Activated CD8-positive, alpha-beta memory T cell treated with anti-CD3 and anti-CD28 coated beads, Interleukin-2, amount 50 U/mL, for 4 hours (primary cell): ENCODE data around the gene SEPTIN12.
A peak's percentile ranks its signal among the peaks of the same experiment; 100 is the strongest.

ENCODE experiments used
- DNase-seq: peaks from one replicate; pipeline ENCODE4 v3.0.0-alpha.2; 2020

SEPTIN12 gene

GRCh38 chr16:4783251-4783950, 4.7 kb downstream of the SEPTIN12 start:
- no peak for DNase-seq

GRCh38 chr16:4780235-4780634, 7.9 kb downstream of the SEPTIN12 start:
- no peak for DNase-seq

DNA sequence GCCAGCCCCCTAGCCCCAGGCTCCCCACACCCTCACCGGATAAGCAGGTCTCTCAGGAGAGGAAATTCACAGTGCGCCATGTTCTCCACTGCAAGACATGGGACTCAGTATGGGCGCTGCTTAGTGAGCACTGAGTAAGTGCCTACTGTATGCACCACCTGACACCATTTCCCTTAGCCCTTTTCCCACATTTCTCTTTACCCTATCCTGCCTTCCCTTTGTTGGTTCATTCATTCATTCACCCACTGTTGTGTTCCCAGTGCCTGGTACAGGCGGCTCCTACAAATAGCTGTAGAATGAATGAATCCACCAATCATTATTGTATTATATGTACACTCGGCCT, 10.1 kb downstream of the SEPTIN12 start:
- DNase-seq = no peak

DNA sequence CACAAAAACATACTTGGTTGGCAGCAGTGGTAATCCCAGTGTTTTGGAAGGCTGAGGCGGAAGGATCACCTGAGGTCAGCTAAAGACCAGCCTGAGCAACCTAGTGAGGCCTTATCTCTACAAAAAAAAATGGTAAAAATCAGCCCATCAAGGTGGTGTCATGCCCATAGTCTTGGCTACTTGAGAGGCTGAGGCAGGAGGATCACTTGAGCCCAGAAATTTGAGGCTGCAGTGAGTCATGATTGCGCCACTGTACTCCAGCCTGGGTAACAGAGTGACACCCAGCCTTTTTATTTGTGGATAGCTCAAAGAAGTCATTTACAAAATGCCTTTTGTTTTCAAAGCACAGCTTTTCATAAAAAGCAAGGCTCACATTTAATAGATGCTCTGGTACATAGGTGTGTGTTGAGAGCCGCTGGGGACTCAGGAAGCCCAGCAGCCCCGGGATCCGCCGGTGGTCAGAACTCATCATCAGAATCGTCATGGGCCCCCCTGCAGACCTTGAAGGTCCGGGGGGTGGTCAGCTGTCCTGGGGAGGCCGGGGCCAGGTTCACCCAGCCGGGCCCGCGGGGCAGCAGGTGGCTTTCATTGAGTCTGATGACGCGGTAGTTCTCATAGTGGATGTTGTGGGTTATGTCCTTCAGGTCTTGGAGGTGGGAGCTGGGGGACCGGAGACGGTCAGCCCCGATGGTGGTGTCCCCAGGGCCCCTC, 10.7 kb downstream of the SEPTIN12 start:
- DNase-seq = no peak

- DNase-seq = no peak
These were observed 11.9 kb downstream of the SEPTIN12 start for GRCh38 chr16:4776141-4776705.

- no peak for DNase-seq
These were observed 13.1 kb downstream of the SEPTIN12 start for GRCh38 chr16:4775005-4775404.

GRCh38 chr16:4772351-4772750, 15.8 kb downstream of the SEPTIN12 start:
- no peak for DNase-seq

GRCh38 chr16:4771646-4772045, 16.5 kb downstream of the SEPTIN12 start:
- no peak for DNase-seq

GRCh38 chr16:4769306-4769638, 18.9 kb downstream of the SEPTIN12 start:
- no peak for DNase-seq

GRCh38 chr16:4768549-4769305, 19.4 kb downstream of the SEPTIN12 start:
- peak; percentile 83 for DNase-seq

GRCh38 chr16:4767872-4768548, 20.1 kb downstream of the SEPTIN12 start:
- no peak for DNase-seq

- peak; percentile 99 for DNase-seq
These were observed 21.1 kb downstream of the SEPTIN12 start, which contains the start of gene ZNF500 for GRCh38 chr16:4766875-4767628. TSS of gene ZNF500 (minus strand) at chr16:4767162. CDS start at chr16:4765978, 1,184 bp downstream.

- no peak for DNase-seq
These were observed 22.4 kb downstream of the SEPTIN12 start for GRCh38 chr16:4765511-4766474.

DNA sequence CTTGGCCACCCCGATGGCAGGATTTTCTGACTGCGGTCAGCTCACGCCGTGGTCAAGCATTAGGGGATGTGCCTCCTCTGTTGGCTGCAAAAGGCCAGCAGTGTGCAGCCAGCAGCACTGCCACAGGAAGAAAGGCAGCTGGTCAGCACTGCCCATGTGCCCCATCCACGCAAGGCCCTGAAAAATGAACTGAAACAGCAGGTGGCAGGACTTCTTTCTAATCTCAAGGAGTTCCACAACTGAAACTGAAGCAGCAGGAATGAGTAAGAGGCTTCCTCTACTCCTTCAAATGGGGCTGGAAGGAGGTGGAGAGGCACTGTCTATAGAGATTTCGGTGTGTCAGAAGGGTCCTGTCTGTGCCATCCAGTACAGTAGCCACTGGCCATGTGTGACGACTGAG, 24.4 kb downstream of the SEPTIN12 start:
- DNase-seq = no peak

DNA sequence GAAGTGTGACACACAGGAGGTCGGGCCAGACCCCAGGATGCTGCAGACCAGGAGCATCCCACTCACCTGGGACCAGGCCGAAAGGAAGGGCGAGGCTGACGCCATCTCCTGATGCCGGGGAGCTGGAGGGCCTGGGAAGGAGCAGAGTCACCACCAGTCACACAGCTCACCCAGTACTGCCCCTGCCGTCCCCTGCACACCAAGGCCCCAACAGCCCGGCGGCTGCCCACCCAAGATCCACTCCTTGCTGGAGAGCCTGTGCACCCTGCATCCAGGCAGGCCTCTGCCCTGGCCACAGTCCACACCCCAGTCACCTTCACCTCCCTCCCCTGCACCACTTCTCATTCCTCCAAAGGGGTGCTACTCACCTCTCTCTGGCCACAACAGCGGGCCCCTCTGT, 25.9 kb downstream of the SEPTIN12 start:
- no peak for DNase-seq

- DNase-seq = no peak
These were observed 27.8 kb downstream of the SEPTIN12 start for GRCh38 chr16:4760221-4760910.

DNA sequence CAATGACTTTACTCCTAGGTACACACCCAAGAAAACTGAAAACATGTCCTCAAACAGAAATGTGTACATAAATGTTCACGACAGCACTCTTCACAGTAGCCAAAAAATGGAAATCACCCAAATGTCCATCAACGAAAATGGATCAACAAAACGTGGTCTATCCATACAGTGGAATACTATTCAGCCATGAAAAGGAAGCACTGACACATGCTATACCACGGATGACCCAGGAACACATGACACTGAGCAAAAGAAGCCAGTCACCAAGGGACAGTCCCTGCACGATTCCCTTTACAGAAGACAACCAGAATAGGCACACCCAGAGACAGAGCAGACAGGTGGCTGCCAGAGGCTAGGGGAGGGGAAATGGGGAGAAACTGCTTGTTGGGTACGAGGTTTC, 32.5 kb downstream of the SEPTIN12 start:
- no peak for DNase-seq

DNA sequence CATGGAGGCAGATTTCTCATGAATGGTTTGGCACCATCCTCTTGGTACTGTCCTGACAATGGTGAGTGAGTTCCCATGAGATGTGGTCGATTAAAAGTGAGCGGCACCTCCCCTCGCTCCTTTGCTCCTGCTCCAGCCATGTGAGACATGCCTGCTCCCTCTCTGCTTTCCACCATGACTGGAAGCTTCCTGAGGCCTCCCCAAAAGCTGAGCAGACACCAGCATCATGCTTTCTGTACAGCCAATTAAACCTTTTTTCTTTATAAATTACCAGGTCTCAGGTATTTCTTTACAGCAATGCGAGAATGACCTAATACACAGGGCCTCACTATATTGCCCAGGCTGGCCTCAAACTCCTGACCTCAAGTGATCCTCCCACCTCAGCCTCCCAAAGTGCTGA, 33.3 kb downstream of the SEPTIN12 start:
- no peak for DNase-seq

DNA sequence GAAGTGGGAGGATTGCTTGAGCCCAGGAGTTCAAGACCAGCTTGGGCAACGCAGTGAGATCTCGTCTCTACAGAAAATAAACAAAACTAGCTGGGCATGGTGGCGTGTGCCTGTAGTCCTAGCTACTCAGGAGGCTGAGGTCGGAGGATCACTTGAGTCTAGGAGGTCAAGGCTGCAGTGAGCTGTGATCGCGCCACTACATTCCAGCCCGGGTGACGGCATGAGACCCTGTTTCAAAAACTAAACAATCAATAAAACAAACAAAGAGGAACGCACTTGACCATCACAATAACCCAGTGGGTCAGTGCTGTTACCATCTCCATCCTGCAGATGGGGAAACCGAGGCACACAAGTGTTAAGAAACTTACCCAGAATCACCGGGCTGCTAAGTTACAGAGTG, 34.9 kb downstream of the SEPTIN12 start:
- DNase-seq = no peak

GRCh38 chr16:4752351-4753100, 35.6 kb downstream of the SEPTIN12 start:
- DNase-seq = no peak
